NT2/D1 (cell line): ENCODE data around the gene SNRNP35.

ENCODE experiments used
- DNase-seq: peaks from one replicate; pipeline ENCODE4 v3.0.0-alpha.2; 2011; ENCODE audit warnings: low read depth, low spot score
- H3K27me3 ChIP-seq: 2 replicates; pipeline ENCODE4 v1.6.0; 2011; ENCODE audit warnings: mild to moderate bottlenecking; ENCODE audit not compliant: insufficient read length, insufficient read depth
- H3K36me3 ChIP-seq: 2 replicates; pipeline ENCODE4 v1.6.1; 2011; ENCODE audit warnings: mild to moderate bottlenecking, low read length, mixed read lengths; ENCODE audit not compliant: insufficient read depth, insufficient read length
- H3K4me1 ChIP-seq: 2 replicates; pipeline ENCODE4 v1.5.1; 2011; ENCODE audit not compliant: insufficient read depth, insufficient read length
- H3K4me3 ChIP-seq: 2 replicates; pipeline ENCODE4 v1.5.1; 2011; ENCODE audit warnings: low read depth; ENCODE audit not compliant: insufficient read length
- H3K9ac ChIP-seq: 2 replicates; pipeline ENCODE4 v1.6.0; 2011; ENCODE audit warnings: low read depth; ENCODE audit not compliant: insufficient read length
- H3K9me3 ChIP-seq: 2 replicates; pipeline ENCODE4 v1.5.1; 2011; ENCODE audit warnings: mild to moderate bottlenecking, low read length; ENCODE audit not compliant: insufficient read depth
- SUZ12 ChIP-seq: IDR thresholded peaks from 2 replicates; pipeline ENCODE4 v1.6.1; 2011; ENCODE audit not compliant: insufficient read length, insufficient read depth; ENCODE audit errors: extremely low read depth
- YY1 ChIP-seq: IDR thresholded peaks from 2 replicates; pipeline ENCODE4 v1.6.1; 2011; ENCODE audit not compliant: insufficient read length, insufficient read depth
- ZNF274 ChIP-seq: IDR thresholded peaks from 2 replicates; pipeline ENCODE4 v1.6.1; 2011; ENCODE audit warnings: mild to moderate bottlenecking, low read depth, low read length

The SNRNP35 gene

DNA sequence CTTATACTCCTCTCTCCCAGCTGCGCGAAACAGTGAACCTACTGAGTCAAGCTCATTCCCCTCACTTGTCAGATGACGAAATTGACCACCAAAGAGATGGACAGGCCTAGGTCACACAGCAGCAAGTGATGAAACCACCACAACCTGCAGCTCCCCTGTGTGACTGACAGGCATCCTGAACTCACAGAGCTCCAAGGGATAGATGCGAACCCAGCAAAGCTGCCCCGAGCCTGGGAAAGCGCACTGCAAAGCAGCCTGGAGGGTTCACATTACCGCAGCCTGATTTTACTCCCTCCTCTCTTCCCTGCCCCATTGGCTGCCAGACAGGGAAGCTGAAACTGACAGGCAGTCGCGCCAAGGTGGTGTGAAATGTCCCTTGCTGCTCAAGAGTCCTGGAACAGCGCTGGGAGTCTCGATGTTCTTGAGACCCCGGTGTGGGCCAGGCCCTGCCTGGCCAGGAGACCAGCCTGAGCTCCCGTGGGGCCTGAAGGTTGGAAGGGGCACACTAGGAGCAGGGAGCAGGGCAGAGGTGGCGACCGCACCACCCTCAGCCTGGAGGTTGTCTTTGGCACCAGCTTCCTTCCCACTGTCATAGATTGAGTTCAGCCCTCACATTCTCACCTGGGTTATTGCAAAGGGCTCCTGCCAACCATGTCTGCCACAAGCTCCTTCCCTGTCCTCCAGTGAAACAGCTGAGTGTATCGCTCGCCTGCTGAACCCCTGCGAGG lies 36.3 kb downstream of the SNRNP35 start:
- no peak for TF ChIP-seq ZNF274
- no peak for TF ChIP-seq YY1
- no peak for TF ChIP-seq SUZ12
- Histone ChIP-seq H3K27me3 (no peaks in the 10 kb centered on the region), H3K4me1 (peaks cover 21% of the 10 kb centered on the region), H3K9me3 (no peaks in the 10 kb centered on the region), H3K9ac (peak overlapping the region; percentile 24), H3K4me3 (no peak overlapping the region), H3K36me3 (peaks cover 34% of the 10 kb centered on the region)
- no peak for DNase-seq

GRCh38 chr12:123497065-123497464 lies 39.1 kb downstream of the SNRNP35 start:
- Histone ChIP-seq H3K9ac (no peak overlapping the region), H3K36me3 (peaks cover 35% of the 10 kb centered on the region), H3K27me3 (no peaks in the 10 kb centered on the region), H3K4me3 (no peak overlapping the region), H3K9me3 (no peaks in the 10 kb centered on the region), H3K4me1 (peaks cover 12% of the 10 kb centered on the region)
- TF ChIP-seq YY1 (no peak), ZNF274 (no peak), SUZ12 (no peak)
- DNase-seq, result no peak

DNA sequence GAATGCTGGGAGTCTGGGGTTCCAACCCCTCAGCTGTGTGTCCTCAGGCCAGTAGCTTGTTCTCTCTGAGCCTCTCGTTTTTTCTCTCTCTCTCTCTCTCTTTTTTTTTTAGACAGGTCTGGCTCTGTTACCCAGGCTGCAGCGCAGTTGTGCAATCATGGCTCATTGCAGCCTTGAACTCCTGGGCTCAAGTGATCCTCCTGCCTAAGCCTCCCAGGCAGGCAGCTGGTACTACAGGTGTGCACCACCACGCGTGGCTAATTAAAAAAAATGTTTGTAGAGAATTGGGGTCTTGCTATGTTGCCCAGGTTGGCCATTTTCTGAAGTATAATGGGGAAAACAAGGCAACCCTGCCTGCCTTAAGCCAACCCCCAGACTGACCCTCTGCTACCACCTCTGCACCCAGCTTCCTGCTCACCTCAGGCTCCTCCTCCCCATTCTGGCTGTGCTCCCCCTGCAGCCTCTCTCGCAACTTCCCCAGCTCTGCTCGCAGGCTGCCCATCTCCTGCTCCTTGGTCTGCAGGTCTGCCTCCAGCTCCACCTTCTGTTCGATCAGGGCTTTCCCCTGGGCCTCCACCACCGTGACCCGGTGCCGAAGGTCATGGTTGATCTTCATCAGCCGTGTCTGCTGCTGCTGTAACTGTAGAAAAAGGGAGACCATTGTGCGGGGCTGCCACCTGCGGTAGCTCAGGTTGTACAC lies 40.3 kb downstream of the SNRNP35 start:
- no peak for DNase-seq
- H3K36me3 ChIP-seq, result peaks cover 35% of the 10 kb centered on the region
- H3K4me1 ChIP-seq, result peaks cover 12% of the 10 kb centered on the region
- no peak overlapping the region for H3K9ac ChIP-seq
- TF ChIP-seq YY1 (no peak), ZNF274 (no peak), SUZ12 (no peak)
- no peak overlapping the region for H3K4me3 ChIP-seq
- no peaks in the 10 kb centered on the region for H3K9me3 ChIP-seq
- H3K27me3 ChIP-seq, result no peaks in the 10 kb centered on the region

DNA sequence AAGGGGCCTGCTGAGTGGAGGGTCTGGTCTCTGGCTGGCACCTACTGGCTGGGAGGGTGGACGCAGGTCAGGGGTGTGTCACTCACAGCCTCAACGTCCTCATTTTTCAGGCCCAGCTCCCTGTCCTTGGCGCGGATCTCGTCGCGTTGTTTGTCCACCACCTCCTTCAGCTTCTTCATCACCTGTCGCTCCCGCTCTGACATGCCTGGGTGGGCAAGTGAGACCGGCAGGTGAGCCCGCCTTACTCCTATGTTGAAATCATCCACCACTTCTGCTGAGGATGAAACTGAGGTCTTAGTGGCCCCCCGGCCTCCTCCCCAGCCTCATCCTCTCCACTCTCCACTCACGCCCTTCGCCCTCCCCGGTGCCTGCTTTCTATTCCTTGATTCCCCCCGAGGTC lies 41.4 kb downstream of the SNRNP35 start:
- DNase-seq, result no peak
- Histone ChIP-seq H3K36me3 (peaks cover 38% of the 10 kb centered on the region), H3K27me3 (no peaks in the 10 kb centered on the region), H3K9ac (no peak overlapping the region), H3K4me3 (no peak overlapping the region), H3K4me1 (peaks cover 5% of the 10 kb centered on the region), H3K9me3 (no peaks in the 10 kb centered on the region)
- TF ChIP-seq YY1, result no peak
- TF ChIP-seq SUZ12, result no peak
- no peak for TF ChIP-seq ZNF274

DNA sequence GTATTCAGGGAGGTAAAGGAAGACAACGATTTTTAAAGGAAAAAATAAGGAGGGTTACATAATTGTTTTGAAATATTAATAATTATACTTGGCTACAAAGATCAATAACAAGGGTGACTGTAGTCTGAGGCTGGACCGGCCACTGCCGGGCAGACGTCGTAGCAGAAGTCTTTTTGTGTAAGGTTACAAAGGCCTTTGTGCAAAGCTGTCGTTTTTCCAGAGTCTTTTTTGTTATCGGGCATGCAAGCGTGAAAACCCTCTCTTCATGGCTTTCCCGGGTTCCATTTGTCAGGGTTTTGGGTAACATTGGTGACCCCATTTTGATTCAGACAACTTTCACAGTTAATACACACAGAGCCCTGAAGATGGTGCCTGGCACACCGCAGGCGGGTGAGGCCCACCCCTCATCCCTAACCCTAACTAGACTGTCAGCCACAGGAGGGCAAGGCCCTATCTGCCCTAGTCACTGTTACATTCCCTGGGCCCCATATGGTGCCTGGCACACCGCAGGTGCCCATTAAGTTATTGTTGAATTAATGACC lies 44.3 kb downstream of the SNRNP35 start:
- Histone ChIP-seq H3K4me1 (peaks cover 12% of the 10 kb centered on the region), H3K9ac (no peak overlapping the region), H3K27me3 (no peaks in the 10 kb centered on the region), H3K4me3 (no peak overlapping the region), H3K9me3 (no peaks in the 10 kb centered on the region), H3K36me3 (peaks cover 40% of the 10 kb centered on the region)
- TF ChIP-seq SUZ12 (no peak), YY1 (no peak), ZNF274 (no peak)
- no peak for DNase-seq

DNA sequence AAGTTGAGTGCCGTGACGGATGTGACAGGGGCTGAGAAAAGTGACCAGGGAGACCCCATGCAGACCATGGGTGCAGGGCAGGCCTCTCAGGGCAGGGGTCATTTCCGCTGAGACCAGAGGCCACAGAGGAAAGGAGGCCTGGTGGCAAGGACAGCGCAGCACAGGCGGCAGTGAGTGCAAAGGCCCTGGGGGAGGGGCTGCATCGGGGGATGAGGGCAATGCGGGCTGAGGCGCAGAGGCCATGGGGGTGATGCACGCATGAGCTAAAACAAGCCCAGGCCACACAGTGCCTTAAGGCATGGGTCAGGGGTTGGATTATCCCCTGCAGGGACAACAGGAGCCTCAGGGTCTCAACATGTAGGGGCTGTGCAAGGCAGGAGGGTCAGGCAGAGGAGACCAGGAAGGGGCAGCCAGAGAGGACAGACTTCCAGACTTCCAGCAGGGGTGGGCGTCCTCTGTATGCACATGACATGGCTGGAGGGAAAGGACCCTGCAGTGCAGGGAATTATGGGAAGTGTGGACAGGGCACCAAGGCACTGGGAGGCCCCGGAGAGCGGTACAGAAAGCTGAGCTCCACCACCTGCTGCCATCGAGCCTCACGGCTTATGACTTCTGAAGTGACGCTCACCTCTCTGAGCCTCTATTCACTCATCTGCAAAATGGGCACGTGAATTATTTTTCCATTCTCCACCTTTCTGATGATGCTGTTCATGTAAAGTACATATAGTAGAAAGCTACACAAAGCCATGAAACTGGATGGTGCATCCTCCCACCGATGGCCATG lies 48.3 kb downstream of the SNRNP35 start:
- H3K4me1 ChIP-seq, result peaks cover 11% of the 10 kb centered on the region
- no peaks in the 10 kb centered on the region for H3K9me3 ChIP-seq
- H3K36me3 ChIP-seq, result peaks cover 39% of the 10 kb centered on the region
- H3K4me3 ChIP-seq, result no peak overlapping the region
- DNase-seq, result no peak
- no peaks in the 10 kb centered on the region for H3K27me3 ChIP-seq
- TF ChIP-seq ZNF274 (no peak), SUZ12 (no peak), YY1 (no peak)
- peak overlapping the region; percentile 17 for H3K9ac ChIP-seq

GRCh38 chr12:123506843-123507236 lies 48.9 kb downstream of the SNRNP35 start:
- Histone ChIP-seq H3K9me3 (no peaks in the 10 kb centered on the region), H3K27me3 (no peaks in the 10 kb centered on the region), H3K4me3 (no peak overlapping the region), H3K4me1 (peaks cover 11% of the 10 kb centered on the region), H3K9ac (no peak overlapping the region), H3K36me3 (peaks cover 45% of the 10 kb centered on the region)
- no peak for DNase-seq
- TF ChIP-seq SUZ12 (no peak), ZNF274 (no peak), YY1 (no peak)
